GM12878 (cell line): ENCODE data around the gene SRPRB. TPM values are rescaled to one million over a fixed set of nuclear protein-coding genes. Genes with fewer than 3 reads are reported as not detected.
A peak's percentile ranks its signal among the peaks of the same experiment; 100 is the strongest.

Experiments
- ATAC-seq: fragments of 200-7000 bp; cut with Tn5 transposase; 3 replicates; pipeline ENCODE4 v1.9.1; 2020; ENCODE audit warnings: mild to moderate bottlenecking, moderate library complexity
- BruUV-seq: library from RNA; stranded (reverse); fragments of 400-500 nt; replicated peaks from 2 replicates; lab custom pipeline; 2021; lab: Mats Ljungman, UMichigan
- CTCF ChIA-PET: fragments of 300-600 bp; sonication (Branson Sonifier 250); formaldehyde crosslinking; extraction: SDS; loops from one replicate; lab custom pipeline; 2021; ENCODE audit warnings: inconsistent platforms; lab: Yijun Ruan, JAX
- POLR2A ChIA-PET: fragments of 350-600 bp; formaldehyde crosslinking; extraction: SDS; loops from one replicate; lab custom pipeline; 2021; ENCODE audit warnings: inconsistent platforms; lab: Charles Lee
- RAD21 ChIA-PET: fragments of 300-600 bp; sonication (Branson Sonifier 250); formaldehyde crosslinking; loops from one replicate; lab custom pipeline; 2023; ENCODE audit warnings: antibody characterized with exemption; ENCODE audit not compliant: unreplicated experiment; lab: Charles Lee
- SMC1A ChIA-PET: fragments of 300-600 bp; sonication (Branson Sonifier 250); formaldehyde crosslinking; loops from one replicate; lab custom pipeline; 2023; ENCODE audit not compliant: unreplicated experiment, uncharacterized antibody; lab: Charles Lee
- DNase-seq: peaks from one replicate; pipeline ENCODE4 v3.0.0-alpha.2; 2011; ENCODE audit warnings: low read depth, low spot score
- FAIRE-seq: peaks from 3 replicates; lab custom pipeline; 2011; peaks lifted over from hg19 to GRCh38; lab: Jason Lieb, UNC
- H2AFZ ChIP-seq: 2 replicates; pipeline ENCODE4 v1.6.0; 2011; ENCODE audit warnings: low read depth, low read length, control low read depth; ENCODE audit not compliant: control insufficient read depth
- H3K27ac ChIP-seq: 2 replicates; pipeline ENCODE4 v1.5.1; 2011; ENCODE audit warnings: control low read depth; ENCODE audit not compliant: control insufficient read depth, insufficient read depth
- H3K27me3 ChIP-seq, 2 experiments: replicated peaks in 1 of 2; 2 replicates each; pipeline versions ENCODE4 v1.6.0 to v1.6.1; 2011; ENCODE audit warnings: low read length in 1 of 2; ENCODE audit not compliant: control insufficient read depth in 2 of 2, insufficient read depth in 2 of 2
- H3K36me3 ChIP-seq, 2 experiments: 2 replicates each; pipeline ENCODE4 v1.5.1; 2011; ENCODE audit warnings: low read length in 1 of 2; ENCODE audit not compliant: control insufficient read depth in 2 of 2, insufficient read depth in 2 of 2
- H3K4me1 ChIP-seq: 2 replicates; pipeline ENCODE4 v1.6.1; 2011; ENCODE audit warnings: mild to moderate bottlenecking, low read length, moderate library complexity, mixed read lengths; ENCODE audit not compliant: control insufficient read depth, insufficient read depth
- H3K4me2 ChIP-seq: 2 replicates; pipeline ENCODE4 v1.6.0; 2011; ENCODE audit warnings: control low read depth; ENCODE audit not compliant: control insufficient read depth, insufficient read depth
- H3K4me3 ChIP-seq: fragments of 200-600 bp; sonication (generic); 2 replicates; pipeline ENCODE4 v1.5.1; 2016
- H3K79me2 ChIP-seq: 2 replicates; pipeline ENCODE4 v1.6.0; 2011; ENCODE audit warnings: low read length; ENCODE audit not compliant: control insufficient read depth, insufficient read depth
- H3K9ac ChIP-seq: 2 replicates; pipeline ENCODE4 v1.8.0; 2011; ENCODE audit warnings: low read length, control low read depth, mixed read lengths; ENCODE audit not compliant: control insufficient read depth, insufficient read depth
- H3K9me3 ChIP-seq: replicated peaks from 3 replicates; pipeline ENCODE4 v1.5.1; 2011; ENCODE audit warnings: mild to moderate bottlenecking, low read length; ENCODE audit not compliant: control insufficient read depth, insufficient read depth
- H4K20me1 ChIP-seq: 2 replicates; pipeline ENCODE4 v1.6.0; 2011; ENCODE audit not compliant: control insufficient read depth, insufficient read depth
- ATF7 ChIP-seq: fragments of 450-650 bp; IDR thresholded peaks from 2 replicates; pipeline ENCODE4 v1.6.1; 2016; ENCODE audit warnings: low read depth, mild to moderate bottlenecking
- DPF2 ChIP-seq: fragments of 450-650 bp; IDR thresholded peaks from 2 replicates; pipeline ENCODE4 v1.6.1; 2017; ENCODE audit warnings: mild to moderate bottlenecking
- E2F4 ChIP-seq: IDR thresholded peaks from 2 replicates; pipeline ENCODE4 v1.6.1; 2012; ENCODE audit warnings: low read depth, low read length, improper control_type of control experiment
- EZH2 ChIP-seq: IDR thresholded peaks from 2 replicates; pipeline ENCODE4 v1.6.1; 2012; ENCODE audit warnings: low read depth, mild to moderate bottlenecking, control low read depth, inconsistent platforms, low read length, borderline replicate concordance; ENCODE audit not compliant: control insufficient read depth
- RAD21 ChIP-seq: IDR thresholded peaks from 2 replicates; pipeline ENCODE4 v1.6.1; 2011; ENCODE audit warnings: mild to moderate bottlenecking, low read depth, low read length, moderate library complexity; ENCODE audit not compliant: insufficient read depth
- SREBF2 ChIP-seq: IDR thresholded peaks from 2 replicates; pipeline ENCODE4 v1.6.1; 2012; ENCODE audit warnings: mild to moderate bottlenecking, low read length
- ZNF24 ChIP-seq: fragments of 450-650 bp; IDR thresholded peaks from 2 replicates; pipeline ENCODE4 v1.6.1; 2017; ENCODE audit warnings: antibody characterized with exemption, mild to moderate bottlenecking
- WGBS: methylation state at CpG from one replicate; pipeline ENCODE4 v1.1.6; 2016; ENCODE audit warnings: low lambda C conversion rate; ENCODE audit not compliant: insufficient replicate concordance, insufficient coverage; ENCODE audit errors: missing lambda C conversion rate; 5-methylcytosine and 5-hydroxymethylcytosine counted together
- in situ Hi-C: fragments of 300-500 bp; cut with MboI; formaldehyde crosslinking; loops from 9 replicates; pipeline ENCODE4 v1.14.3; 2018; ENCODE audit warnings: mixed read lengths
- intact Hi-C: fragments of 100-400 bp; cut with micrococcal nuclease; formaldehyde crosslinking; loops from one replicate; pipeline ENCODE4 v1.14.2; 2022; ENCODE audit not compliant: unreplicated experiment
- polyA plus RNA-seq, 11 experiments: library from polyadenylated mRNA; depleted of rRNA in 4 of 11; unstranded in 6 of 11; stranded (reverse) in 5 of 11; fragments of >200 nt; fragmentation: Nextera tagmentation in 4 of 11; fragmentation: Illumina TruSeq in 1 of 11; extraction: Ambion mirVana in 4 of 11; extraction: Trizol in 1 of 11; gene quantifications; 1 replicate in 1 of 11; 2 replicates in 10 of 11; pipeline versions ENCODE4 v1.2.1 to v1.2.3, GENCODE V29; 2011 to 2016; ENCODE audit warnings: inconsistent platforms in 2 of 11, missing spikeins in 2 of 11, low read depth in 1 of 11
- total RNA-seq, 4 experiments: library from RNA; depleted of rRNA in 3 of 4; stranded (reverse); fragments of >200 nt in 3 of 4; fragmentation: Illumina TruSeq in 1 of 4; extraction: Trizol in 1 of 4; gene quantifications; 2 replicates each; pipeline versions ENCODE4 v1.2.1 to v1.2.3, GENCODE V29; 2013 to 2021
- TF ChIP-seq, protein P1 (sequence below): fragments of 450-650 bp; IDR thresholded peaks from 2 replicates; pipeline ENCODE4 v1.6.1; 2016; ENCODE audit warnings: mild to moderate bottlenecking

Gene SRPRB
- total and polyA plus RNA-seq, 10 of the 15 experiments (the other 5 are each of a cell fraction or from before 2014, with no cell fraction given): 30.6 to 107 (median 46.6) TPM

- Histone ChIP-seq H3K36me3 (no peaks in the 10 kb centered on the region), H3K4me2 (peak overlapping the region; percentile 58), H4K20me1 (no peaks in the 10 kb centered on the region), H3K4me3 (peak overlapping the region; percentile 74; the same call in 1 of the 2 replicates), H3K27ac (no peak overlapping the region), H3K9ac (no peak overlapping the region), H3K79me2 (peaks cover 23% of the 10 kb centered on the region), H3K4me1 (no peaks in the 10 kb centered on the region), H3K9me3 (no peaks in the 10 kb centered on the region), H2AFZ (peak overlapping the region; percentile 96), H3K27me3 (no peaks in the 10 kb centered on the region)
- SMC1A ChIA-PET: no interaction called here
- POLR2A ChIA-PET: no interaction called here
- in situ Hi-C loops: no loop called here
- intact Hi-C loops: loop anchor here (2.0 to 5.0 kb wide), 3 partner anchors 143 to 682 kb away; partner anchors contain the start of genes ANAPC13 and CEP63
- CTCF ChIA-PET: no interaction called here
- RAD21 ChIA-PET: no interaction called here
- WGBS: 13% methylated on average over 15 of the region's 15 CpGs
- TF ChIP-seq ATF7: 0 out of 2 replicates have a peak, but pooled peaks have one; percentile 27
- TF ChIP-seq, protein P1, sequence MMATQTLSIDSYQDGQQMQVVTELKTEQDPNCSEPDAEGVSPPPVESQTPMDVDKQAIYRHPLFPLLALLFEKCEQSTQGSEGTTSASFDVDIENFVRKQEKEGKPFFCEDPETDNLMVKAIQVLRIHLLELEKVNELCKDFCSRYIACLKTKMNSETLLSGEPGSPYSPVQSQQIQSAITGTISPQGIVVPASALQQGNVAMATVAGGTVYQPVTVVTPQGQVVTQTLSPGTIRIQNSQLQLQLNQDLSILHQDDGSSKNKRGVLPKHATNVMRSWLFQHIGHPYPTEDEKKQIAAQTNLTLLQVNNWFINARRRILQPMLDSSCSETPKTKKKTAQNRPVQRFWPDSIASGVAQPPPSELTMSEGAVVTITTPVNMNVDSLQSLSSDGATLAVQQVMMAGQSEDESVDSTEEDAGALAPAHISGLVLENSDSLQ: peak; percentile 30; the same call in 1 of the 2 replicates
- no peak for TF ChIP-seq ZNF24
- no peak for ATAC-seq
- FAIRE-seq: no peak
- BruUV-seq: no TSS peak
- no peak for DNase-seq
These were observed 272 bp upstream of the SRPRB start for GRCh38 chr3:133805384-133805701.

- Histone ChIP-seq H3K4me3 (no peak overlapping the region), H4K20me1 (no peaks in the 10 kb centered on the region), H3K79me2 (peaks cover 1% of the 10 kb centered on the region; the same call in 1 of the 2 replicates), H3K9ac (no peak overlapping the region), H3K4me2 (no peak overlapping the region), H3K9me3 (no peaks in the 10 kb centered on the region), H3K27ac (no peak overlapping the region), H3K4me1 (no peaks in the 10 kb centered on the region), H2AFZ (no peak overlapping the region), H3K36me3 (peaks cover 2 to 35% of the 10 kb centered on the region in 2 experiments), H3K27me3 (no peaks in the 10 kb centered on the region)
- ATAC-seq (no peak), DNase-seq (no peak), FAIRE-seq (no peak)
- CTCF ChIA-PET: no interaction called here
- intact Hi-C loops (loop anchor here (5.0 to 10.0 kb wide), 2 partner anchors 412 to 1086 kb away; no protein-coding TSS in a partner anchor), in situ Hi-C loops (no loop called here)
- SMC1A ChIA-PET: no interaction called here
- TF ChIP-seq RAD21 (no peak), EZH2 (no peak), DPF2 (no peak), E2F4 (no peak), SREBF2 (no peak)
- RAD21 ChIA-PET: no interaction called here
- WGBS: 100% methylated on average over 1 of the region's 1 CpG
- BruUV-seq: no TSS peak
- POLR2A ChIA-PET: no interaction called here
These were observed 7.3 kb downstream of the SRPRB start for GRCh38 chr3:133812872-133813271.
